ENCODE results near the gene RHAG.
"Not testable (repeated sequence)": the region's sequence is repeated elsewhere in the genome, so short reads cannot be mapped to it uniquely, and the experiment has no call there.

The RHAG gene

DNA sequence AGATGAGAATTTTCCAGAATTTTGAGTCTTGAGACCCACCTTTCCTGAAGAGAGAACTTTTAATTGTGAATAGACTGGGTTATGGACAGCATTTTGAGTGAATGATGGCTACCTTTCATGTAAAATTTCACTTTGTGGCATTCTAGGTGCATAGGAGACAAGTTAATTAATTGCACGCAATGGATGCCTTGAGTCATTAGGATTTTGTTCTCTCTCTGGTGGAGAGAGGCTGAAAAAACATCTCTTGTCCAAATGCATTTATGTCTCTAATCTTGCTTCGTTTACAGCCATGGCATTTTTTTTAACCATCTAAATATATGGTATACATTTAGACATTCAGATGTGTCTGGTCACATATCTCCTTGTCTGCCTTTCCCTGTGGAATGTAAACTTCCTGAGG is 3.1 kb downstream of the RHAG start:
- ChIA-PET POLR2A (ENCODE audit: low non-redundant PET) (no interaction called here), CTCF (no interaction called here)
- H3K27ac ChIP-seq, result no peak overlapping the region
- TF ChIP-seq, protein P1, sequence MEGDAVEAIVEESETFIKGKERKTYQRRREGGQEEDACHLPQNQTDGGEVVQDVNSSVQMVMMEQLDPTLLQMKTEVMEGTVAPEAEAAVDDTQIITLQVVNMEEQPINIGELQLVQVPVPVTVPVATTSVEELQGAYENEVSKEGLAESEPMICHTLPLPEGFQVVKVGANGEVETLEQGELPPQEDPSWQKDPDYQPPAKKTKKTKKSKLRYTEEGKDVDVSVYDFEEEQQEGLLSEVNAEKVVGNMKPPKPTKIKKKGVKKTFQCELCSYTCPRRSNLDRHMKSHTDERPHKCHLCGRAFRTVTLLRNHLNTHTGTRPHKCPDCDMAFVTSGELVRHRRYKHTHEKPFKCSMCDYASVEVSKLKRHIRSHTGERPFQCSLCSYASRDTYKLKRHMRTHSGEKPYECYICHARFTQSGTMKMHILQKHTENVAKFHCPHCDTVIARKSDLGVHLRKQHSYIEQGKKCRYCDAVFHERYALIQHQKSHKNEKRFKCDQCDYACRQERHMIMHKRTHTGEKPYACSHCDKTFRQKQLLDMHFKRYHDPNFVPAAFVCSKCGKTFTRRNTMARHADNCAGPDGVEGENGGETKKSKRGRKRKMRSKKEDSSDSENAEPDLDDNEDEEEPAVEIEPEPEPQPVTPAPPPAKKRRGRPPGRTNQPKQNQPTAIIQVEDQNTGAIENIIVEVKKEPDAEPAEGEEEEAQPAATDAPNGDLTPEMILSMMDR (conservative IDR thresholded peaks at IDR 0.05; ENCODE audit: low read depth), result no peak
- no peak for DNase-seq (ENCODE audit: low spot score)

DNA sequence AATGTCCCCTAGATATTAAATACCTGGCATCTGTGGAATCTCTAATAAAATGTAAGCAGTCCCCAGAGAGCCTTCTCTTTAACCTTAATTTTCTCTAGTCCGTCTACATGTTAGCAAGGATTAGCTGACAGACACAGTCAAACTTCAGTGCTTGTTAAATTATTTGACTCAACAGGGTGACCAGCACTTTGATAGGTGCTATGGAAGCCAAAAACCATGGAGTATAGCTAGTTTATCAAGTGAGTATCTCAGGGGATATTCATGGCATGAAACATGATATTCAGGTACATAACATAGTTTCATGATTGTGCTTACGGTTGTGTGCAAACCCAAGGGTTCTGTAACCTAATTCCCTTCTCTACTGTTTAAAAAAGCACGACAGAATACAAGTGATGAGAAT is 3.9 kb downstream of the RHAG start:
- ChIA-PET POLR2A (ENCODE audit: low non-redundant PET) (no interaction called here), CTCF (interaction anchor here (0.5 kb wide), 1 partner anchor 100 kb away, joined by 5 read pairs; no protein-coding TSS in a partner anchor)
- no peak overlapping the region for H3K27ac ChIP-seq
- TF ChIP-seq, protein P1 (conservative IDR thresholded peaks at IDR 0.05; ENCODE audit: low read depth), result no peak
- no peak for DNase-seq (ENCODE audit: low spot score)

DNA sequence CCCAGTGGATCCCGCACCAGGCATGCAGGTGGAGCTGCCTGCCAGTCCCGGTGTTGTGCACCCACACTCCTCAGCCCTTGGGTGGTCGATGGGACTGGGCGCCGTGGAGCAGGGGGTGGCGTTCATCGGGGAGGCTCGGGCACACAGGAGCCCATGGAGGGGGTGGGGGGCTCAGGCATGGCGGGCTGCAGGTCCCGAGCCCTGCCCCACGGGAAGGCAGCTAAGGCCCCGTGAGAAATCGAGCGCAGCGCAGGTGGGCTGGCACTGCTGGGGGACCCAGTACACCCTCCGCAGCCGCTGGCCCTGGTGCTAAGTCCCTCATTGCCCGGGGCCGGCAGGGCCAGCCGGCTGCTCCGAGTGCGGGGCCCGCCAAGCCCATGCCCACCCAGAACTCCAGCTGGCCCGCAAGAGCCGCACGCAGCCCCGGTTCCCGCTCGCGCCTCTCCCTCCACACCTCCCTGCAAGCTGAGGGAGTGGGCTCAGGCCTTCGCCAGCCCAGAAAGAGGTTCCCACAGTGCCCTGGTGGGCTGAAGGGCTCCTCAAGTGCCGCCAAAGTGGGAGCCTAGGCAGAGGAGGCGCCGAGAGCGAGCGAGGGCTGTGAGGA is 7.1 kb downstream of the RHAG start:
- DNase-seq (ENCODE audit: low spot score); H3K27ac ChIP-seq; POLR2A ChIA-PET (ENCODE audit: low non-redundant PET): not testable (repeated sequence)
- CTCF ChIA-PET, result interaction anchor here (1.1 kb wide), 1 partner anchor 220 kb away, joined by 3 read pairs; no protein-coding TSS in a partner anchor

DNA sequence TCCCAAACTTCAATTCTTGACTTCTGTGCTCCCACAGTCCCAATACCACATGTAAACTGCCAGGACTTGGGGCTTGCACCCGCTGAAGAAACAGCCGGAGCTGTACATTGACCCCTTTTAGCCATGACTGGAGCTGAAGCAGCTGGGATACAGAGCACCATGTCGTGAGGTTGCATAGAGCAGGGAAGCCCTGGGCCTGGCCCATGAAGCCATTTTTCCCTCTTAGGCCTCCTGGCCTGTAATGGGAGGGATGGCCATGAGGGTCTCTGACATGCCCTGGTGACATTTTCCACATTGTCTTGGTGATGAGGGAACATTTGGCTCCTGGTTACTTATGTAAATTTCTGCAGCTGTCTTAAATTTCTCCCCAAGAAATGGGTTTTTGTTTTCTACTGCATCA is 9.8 kb downstream of the RHAG start:
- DNase-seq (ENCODE audit: low spot score), result no peak
- ChIA-PET POLR2A (ENCODE audit: low non-redundant PET) (no interaction called here), CTCF (no interaction called here)
- TF ChIP-seq, protein P1 (conservative IDR thresholded peaks at IDR 0.05; ENCODE audit: low read depth), result no peak
- no peak overlapping the region for H3K27ac ChIP-seq

DNA sequence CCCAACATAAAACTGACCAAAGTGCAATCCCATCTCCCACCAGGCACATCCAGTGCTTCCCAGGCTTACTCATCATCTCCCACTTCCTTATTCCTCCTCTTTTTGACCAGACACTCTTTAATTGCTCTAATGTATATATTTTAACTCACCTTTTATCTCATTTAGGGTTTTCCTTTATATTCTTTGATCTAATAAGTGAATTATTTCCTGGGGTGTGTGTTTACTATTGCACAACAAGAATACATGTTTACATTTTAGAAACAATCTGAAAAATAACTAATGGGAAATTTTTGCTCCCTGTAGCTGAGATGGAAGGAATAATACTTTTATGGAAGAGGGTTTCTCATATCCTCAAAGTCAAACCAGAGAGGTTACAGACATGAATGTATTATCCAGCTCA is 18.4 kb downstream of the RHAG start:
- TF ChIP-seq, protein P1 (conservative IDR thresholded peaks at IDR 0.05; ENCODE audit: low read depth), result no peak
- no peak overlapping the region for H3K27ac ChIP-seq
- no peak for DNase-seq (ENCODE audit: low spot score)
- ChIA-PET CTCF (interaction anchor here (0.6 kb wide), 1 partner anchor 57 kb away, joined by 3 read pairs; no protein-coding TSS in a partner anchor), POLR2A (ENCODE audit: low non-redundant PET) (no interaction called here)

DNA sequence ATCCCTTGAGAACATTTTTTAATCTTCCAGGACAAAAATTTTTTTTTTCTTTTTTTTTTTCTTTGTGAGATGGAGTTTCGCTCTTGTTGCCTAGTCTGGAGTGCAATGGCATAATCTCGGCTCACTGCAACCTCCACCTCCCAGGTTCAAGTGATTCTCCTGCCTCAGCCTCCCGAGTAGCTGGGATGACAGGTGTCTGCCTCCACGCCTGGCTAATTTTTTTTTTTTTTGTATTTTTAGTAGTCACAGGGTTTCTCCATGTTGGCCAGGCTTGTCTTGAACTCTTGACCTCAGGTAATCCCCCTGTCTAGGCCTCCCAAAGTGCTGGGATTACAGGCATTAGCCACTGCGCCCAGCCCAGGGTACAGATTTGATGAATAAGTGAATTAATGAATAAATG is 22.5 kb downstream of the RHAG start:
- POLR2A ChIA-PET (ENCODE audit: low non-redundant PET), result not testable (repeated sequence)

DNA sequence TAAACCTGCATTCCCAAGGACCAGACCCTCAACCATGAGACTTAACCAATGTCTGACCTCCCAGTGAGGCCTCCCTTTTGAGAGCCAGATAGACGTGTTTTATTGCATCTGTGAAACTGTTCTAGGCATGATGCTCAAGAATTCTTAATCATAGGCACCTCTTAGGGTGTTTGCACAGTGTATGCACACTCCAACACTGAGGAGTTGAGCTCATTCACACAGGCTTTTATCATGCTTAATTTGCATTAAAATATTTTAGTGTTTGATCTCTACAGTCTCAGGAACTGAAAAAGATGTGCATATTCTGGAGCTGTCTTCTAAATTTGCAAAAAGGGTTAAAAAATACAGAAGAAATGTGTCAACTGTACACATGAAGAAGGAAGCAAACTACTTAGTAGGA is 27.4 kb downstream of the RHAG start:
- ChIA-PET CTCF (no interaction called here), POLR2A (ENCODE audit: low non-redundant PET) (no interaction called here)
- no peak overlapping the region for H3K27ac ChIP-seq
- DNase-seq (ENCODE audit: low spot score), result no peak
- TF ChIP-seq, protein P1 (conservative IDR thresholded peaks at IDR 0.05; ENCODE audit: low read depth), result no peak

More for the DNA sequence above, 22.5 kb downstream of the RHAG start:
- H3K27ac ChIP-seq; DNase-seq (ENCODE audit: low spot score); CTCF ChIA-PET: not testable (repeated sequence)

DNA sequence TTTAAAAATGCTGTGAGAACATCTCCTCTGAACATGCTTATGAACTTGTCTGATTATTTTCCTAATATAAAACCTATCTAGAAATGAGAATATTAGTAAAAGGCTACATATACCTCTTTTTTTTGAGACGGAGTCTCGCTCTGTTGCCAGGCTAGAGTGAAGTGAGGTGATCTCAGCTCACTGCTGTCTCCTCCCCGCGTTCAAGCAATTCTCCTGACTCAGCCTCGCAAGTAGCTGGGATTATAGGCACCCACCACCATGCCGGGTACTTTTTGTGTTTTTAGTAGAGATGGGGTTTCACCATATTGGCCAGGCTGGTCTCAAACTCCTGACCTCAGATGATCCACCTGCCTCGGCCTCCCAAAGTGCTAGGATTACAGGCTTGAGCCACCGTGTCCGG is 28.4 kb downstream of the RHAG start:
- CTCF ChIA-PET; POLR2A ChIA-PET (ENCODE audit: low non-redundant PET); DNase-seq (ENCODE audit: low spot score); H3K27ac ChIP-seq: not testable (repeated sequence)

Measured in RWPE1 (cell line).